GM12865 (cell line): ENCODE data around the gene DHX57.

ENCODE experiments used
- DNase-seq: peaks from one replicate; pipeline ENCODE4 v3.0.0; 2010; ENCODE audit warnings: low read depth
- H3K4me3 ChIP-seq: 2 replicates; pipeline ENCODE4 v1.5.1; 2011; ENCODE audit warnings: mild to moderate bottlenecking, low read depth, low read length, control low read depth
- CTCF ChIP-seq: IDR thresholded peaks from 2 replicates; pipeline ENCODE4 v1.5.1; 2011; ENCODE audit warnings: low read length, control low read depth, low read depth, inconsistent platforms; ENCODE audit not compliant: insufficient read depth; ENCODE audit errors: missing control alignments

The DHX57 gene

GRCh38 chr2:38754506-38754905 lies 121.2 kb downstream of the DHX57 start:
- no peak for TF ChIP-seq CTCF
- peak overlapping the region; percentile 44 for H3K4me3 ChIP-seq

DNA sequence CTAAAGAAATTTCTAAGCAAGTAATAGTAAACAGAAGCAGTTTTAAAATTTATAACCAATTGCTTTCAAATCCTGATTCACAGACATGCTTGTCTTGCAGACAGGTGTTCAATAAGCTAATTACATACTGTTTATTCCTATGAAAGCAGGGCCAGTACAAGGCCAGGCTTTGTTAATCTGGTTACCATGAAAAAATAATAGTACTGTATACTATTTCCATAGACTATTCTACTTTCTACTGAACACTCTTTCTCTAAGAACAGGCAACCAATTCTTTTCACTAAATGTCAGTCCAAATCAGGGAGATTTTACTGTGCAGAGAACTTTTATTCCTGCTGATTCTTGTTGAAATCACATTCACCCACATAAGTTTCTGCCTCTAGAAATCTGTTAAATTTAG lies 121.7 kb downstream of the DHX57 start:
- TF ChIP-seq CTCF = no peak
- no peak for DNase-seq
- H3K4me3 ChIP-seq = peak overlapping the region; percentile 44

More at GRCh38 chr2:38754506-38754905, 121.2 kb downstream of the DHX57 start:
- DNase-seq = no peak

- no peak for DNase-seq
- peak overlapping the region; percentile 86 for H3K4me3 ChIP-seq
- no peak for TF ChIP-seq CTCF
Measured at GRCh38 chr2:38751596-38752410, 123.9 kb downstream of the DHX57 start.

- TF ChIP-seq CTCF = no peak
- H3K4me3 ChIP-seq = peak within 1 kb of the TSS; percentile 86
- peak; percentile 99 for DNase-seq
Measured at GRCh38 chr2:38750891-38751595, 124.7 kb downstream of the DHX57 start, which contains the start of gene SRSF7. TSS of gene SRSF7 (minus strand) at chr2:38751361. CDS start at chr2:38751256, 105 bp downstream.

DNA sequence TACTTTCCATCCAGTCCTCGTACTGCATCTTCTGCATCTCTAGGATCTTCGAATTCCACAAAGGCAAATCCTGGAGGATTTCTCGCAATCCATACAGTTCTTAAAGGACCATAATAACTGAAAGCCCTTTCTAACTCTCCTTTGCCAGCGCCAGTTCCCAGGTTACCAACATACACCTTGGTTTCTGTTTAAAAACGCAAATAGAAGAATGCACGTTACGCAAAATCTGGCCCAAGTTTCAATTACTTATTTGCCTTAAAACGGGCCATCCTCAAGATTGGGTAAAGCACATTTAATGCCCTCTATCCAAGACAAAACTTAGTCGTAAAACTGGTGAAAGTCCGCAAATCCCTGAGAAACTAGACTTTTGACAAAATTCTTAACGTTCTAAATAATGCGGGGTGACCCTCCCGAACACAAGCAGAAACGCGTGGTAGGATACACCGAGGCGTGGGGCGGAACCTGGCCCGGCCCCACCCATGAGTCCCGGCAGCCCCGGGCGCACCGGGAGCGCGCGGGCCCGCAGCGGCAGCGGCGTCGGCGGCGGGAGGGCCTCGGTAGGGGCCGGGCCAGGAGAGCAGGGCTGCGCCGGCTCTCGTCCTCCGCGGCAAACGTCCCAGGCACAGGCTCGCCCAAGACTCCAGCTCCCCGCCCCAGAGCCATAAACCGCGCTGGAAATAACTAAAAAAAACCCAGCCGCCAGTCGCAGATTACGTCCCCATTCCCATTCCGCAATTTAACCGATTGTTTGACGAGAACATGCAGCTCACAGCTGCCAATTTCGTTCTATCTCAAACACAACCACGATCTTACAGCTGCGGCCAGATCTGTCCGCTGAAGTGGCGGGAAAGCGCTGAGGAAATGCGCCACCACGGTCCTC lies 125.5 kb downstream of the DHX57 start:
- H3K4me3 ChIP-seq = peak overlapping the region; percentile 86
- DNase-seq = peak; percentile 57
- TF ChIP-seq CTCF = no peak

DNA sequence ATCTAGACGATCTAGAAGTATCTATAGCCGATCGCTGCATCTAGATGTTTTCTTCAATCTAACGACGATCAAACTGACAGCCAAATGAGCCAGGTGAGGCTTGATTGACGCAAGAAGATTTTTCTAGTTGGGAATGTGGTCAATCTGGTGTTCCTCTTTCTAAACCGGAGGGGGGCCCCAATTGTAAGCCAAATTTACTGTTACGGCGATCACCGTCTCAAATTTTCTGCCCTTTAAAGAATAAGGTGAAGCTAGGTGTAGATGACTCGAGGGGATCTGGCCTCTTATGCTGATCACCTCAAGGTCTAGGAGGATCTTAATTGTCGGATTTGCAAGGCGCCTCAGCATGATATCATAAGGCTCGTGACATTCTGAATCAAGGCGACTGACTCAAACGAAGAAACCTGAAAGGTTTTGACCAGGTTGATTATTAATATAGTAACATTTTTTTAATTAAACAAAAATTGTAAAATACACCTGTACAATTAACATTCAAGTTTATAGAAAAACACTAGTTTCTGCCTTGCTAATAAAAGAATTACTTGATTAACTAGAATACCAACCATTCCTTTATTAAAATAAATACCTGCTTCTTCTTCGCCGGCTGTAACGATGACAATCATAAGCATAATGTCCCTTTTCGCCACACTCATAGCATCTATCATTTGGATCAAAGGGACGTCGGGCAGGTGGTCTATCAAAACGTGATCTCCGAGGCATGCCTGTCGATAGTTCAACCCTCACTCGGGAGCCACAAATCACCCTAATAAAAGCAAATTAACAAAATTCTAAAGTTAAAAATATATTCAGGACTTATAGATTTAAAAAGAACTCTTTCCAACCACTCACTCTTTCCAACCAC lies 126.6 kb downstream of the DHX57 start:
- TF ChIP-seq CTCF = no peak
- no peak for DNase-seq
- H3K4me3 ChIP-seq = peak overlapping the region; percentile 86
